Stomach smooth muscle (tissue), 2 donors: ENCODE data around the gene HRG.
"Not testable (repeated sequence)": the region's sequence is repeated elsewhere in the genome, so short reads cannot be mapped to it uniquely, and the experiment has no call there.

ENCODE experiments used
- H3K27ac ChIP-seq: one replicate; pipeline ENCODE4 v1.7.0; 2013; ENCODE audit warnings: mild to moderate bottlenecking, low read length, inconsistent platforms
- H3K27me3 ChIP-seq, 2 donors: one replicate each; pipeline ENCODE4 v1.7.0; 2013; ENCODE audit warnings: low read length in 2 of 2; ENCODE audit not compliant: insufficient read depth in 2 of 2, control insufficient read depth in 1 of 2
- H3K36me3 ChIP-seq, 2 donors: one replicate each; pipeline ENCODE4 v1.7.0; 2013; ENCODE audit warnings: low read length in 2 of 2; ENCODE audit not compliant: control insufficient read depth in 2 of 2, insufficient read depth in 2 of 2
- H3K4me1 ChIP-seq: one replicate; pipeline ENCODE4 v1.7.0; 2013; ENCODE audit warnings: low read length; ENCODE audit not compliant: control insufficient read depth, insufficient read depth
- H3K4me3 ChIP-seq, 2 donors: one replicate each; pipeline ENCODE4 v1.7.0; 2013; ENCODE audit warnings: low read length in 2 of 2
- H3K9ac ChIP-seq, 2 donors: one replicate each; pipeline ENCODE4 v1.7.0; 2013; ENCODE audit warnings: low read length in 2 of 2, mild to moderate bottlenecking in 1 of 2
- H3K9me3 ChIP-seq, 2 donors: one replicate each; pipeline ENCODE4 v1.7.0; 2013; ENCODE audit warnings: low read length in 2 of 2; ENCODE audit not compliant: control insufficient read depth in 2 of 2
- donor health status: healthy.
- donor health status: Pancreatic carcinoma.

Gene HRG

GRCh38 chr3:186682812-186683211, 17.0 kb downstream of the HRG start:
- Histone ChIP-seq H3K9ac (no peak overlapping the region), H3K4me1 (no peaks in the 10 kb centered on the region), H3K4me3 (no peak overlapping the region), H3K27me3 (peaks cover 0 to 2% of the 10 kb centered on the region in 2 donors), H3K36me3 (no peaks in the 10 kb centered on the region), H3K9me3 (peaks cover 0 to 5% of the 10 kb centered on the region in 2 donors), H3K27ac (no peak overlapping the region)

DNA sequence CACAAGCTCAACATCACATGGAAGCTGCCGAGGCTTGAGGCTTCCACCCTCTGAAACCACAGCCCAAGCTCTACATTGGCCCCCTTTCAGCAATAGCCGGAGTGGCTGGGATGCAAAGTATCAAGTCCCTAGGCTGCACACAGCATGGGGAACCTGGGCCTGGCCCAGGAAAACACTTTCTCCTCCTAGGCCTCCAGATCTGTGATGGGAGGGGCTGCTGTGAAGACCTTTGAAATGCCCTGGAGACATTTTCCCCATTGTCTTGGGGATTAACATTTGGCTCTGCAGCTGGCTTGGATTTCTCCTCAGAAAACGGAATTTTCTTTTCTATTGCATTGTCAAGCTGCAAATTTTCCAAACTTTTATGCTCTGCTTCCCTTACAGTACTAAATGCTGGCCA, 18.2 kb downstream of the HRG start:
- peaks cover 0 to 5% of the 10 kb centered on the region in 2 donors for H3K9me3 ChIP-seq

GRCh38 chr3:186686475-186686874, 20.7 kb downstream of the HRG start:
- not testable (repeated sequence) for H3K27me3 ChIP-seq, H3K9me3 ChIP-seq, H3K4me3 ChIP-seq, H3K9ac ChIP-seq, H3K4me1 ChIP-seq, H3K27ac ChIP-seq, H3K36me3 ChIP-seq

More for the DNA sequence above, 18.2 kb downstream of the HRG start:
- Histone ChIP-seq H3K9ac (no peak overlapping the region), H3K27ac (no peak overlapping the region), H3K36me3 (no peaks in the 10 kb centered on the region), H3K4me3 (no peak overlapping the region), H3K27me3 (no peaks in the 10 kb centered on the region), H3K4me1 (no peaks in the 10 kb centered on the region)

DNA sequence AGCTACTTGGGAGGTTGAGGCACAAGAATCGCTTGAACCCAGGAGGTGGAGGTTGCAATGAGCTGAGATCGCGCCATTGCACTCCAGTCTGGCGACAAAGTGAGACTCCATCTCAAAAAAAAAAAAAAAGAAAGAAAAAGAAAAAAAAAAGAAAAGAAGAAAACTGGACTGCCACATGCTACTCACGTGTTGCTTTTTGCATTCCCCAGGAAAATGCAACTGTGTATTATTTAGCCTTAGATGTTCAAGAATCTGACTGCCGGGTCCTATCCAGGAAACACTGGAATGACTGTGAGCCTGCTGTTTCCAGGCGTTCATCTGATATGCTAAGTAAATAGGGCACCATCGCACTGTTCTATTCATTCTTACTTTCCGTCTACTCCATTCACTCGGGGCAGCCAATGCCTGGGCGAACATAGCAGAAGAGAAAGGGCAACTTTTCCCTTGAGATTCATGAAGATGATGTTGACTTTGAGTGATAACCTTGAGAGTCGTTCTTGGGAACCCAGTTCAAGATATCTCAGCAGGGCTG, 21.4 kb downstream of the HRG start:
- Histone ChIP-seq H3K9me3 (peaks cover 0 to 5% of the 10 kb centered on the region in 2 donors), H3K27ac (no peak overlapping the region), H3K9ac (no peak overlapping the region), H3K4me1 (no peaks in the 10 kb centered on the region), H3K27me3 (peaks cover 0 to 6% of the 10 kb centered on the region in 2 donors), H3K4me3 (no peak overlapping the region), H3K36me3 (no peaks in the 10 kb centered on the region)

DNA sequence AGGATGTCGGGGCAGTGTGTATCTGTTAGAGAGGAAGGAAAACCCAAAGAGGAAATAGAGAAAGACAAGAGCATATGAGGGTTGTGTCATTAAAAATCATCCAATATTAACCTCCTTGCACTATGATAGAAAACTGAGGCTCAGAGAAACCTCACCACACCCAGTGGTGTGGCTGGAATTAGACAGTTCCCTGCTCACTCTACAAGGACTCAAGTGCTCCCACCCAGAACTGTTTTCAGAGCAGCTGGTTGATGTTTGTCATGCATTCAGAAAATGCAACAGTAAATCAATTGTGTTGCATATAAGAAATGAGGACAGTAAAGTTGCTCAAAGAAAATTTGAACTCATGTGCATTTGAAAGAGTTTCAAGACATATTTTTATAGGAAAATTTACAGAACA, 24.5 kb downstream of the HRG start:
- H3K4me1 ChIP-seq, H3K9me3 ChIP-seq, H3K27me3 ChIP-seq, H3K36me3 ChIP-seq, H3K4me3 ChIP-seq, H3K9ac ChIP-seq, H3K27ac ChIP-seq: not testable (repeated sequence)

GRCh38 chr3:186691676-186692075, 25.9 kb downstream of the HRG start:
- H3K36me3 ChIP-seq = no peaks in the 10 kb centered on the region
- no peak overlapping the region for H3K27ac ChIP-seq
- H3K9me3 ChIP-seq = no peaks in the 10 kb centered on the region
- H3K4me1 ChIP-seq = no peaks in the 10 kb centered on the region
- no peak overlapping the region for H3K4me3 ChIP-seq
- H3K9ac ChIP-seq = no peak overlapping the region
- peaks cover 0 to 6% of the 10 kb centered on the region in 2 donors for H3K27me3 ChIP-seq

- H3K27me3 ChIP-seq = peaks cover 0 to 6% of the 10 kb centered on the region in 2 donors
- no peaks in the 10 kb centered on the region for H3K4me1 ChIP-seq
- no peak overlapping the region for H3K27ac ChIP-seq
- H3K9me3 ChIP-seq = no peaks in the 10 kb centered on the region
- H3K36me3 ChIP-seq = no peaks in the 10 kb centered on the region
- H3K9ac ChIP-seq = no peak overlapping the region
- no peak overlapping the region for H3K4me3 ChIP-seq
Measured at GRCh38 chr3:186693843-186694242, 28.0 kb downstream of the HRG start.

GRCh38 chr3:186694288-186695032, 28.6 kb downstream of the HRG start:
- no peaks in the 10 kb centered on the region for H3K36me3 ChIP-seq
- no peaks in the 10 kb centered on the region for H3K4me1 ChIP-seq
- H3K9ac ChIP-seq = no peak overlapping the region
- H3K4me3 ChIP-seq = no peak overlapping the region
- H3K27ac ChIP-seq = no peak overlapping the region
- H3K9me3 ChIP-seq = no peaks in the 10 kb centered on the region
- peaks cover 0 to 6% of the 10 kb centered on the region in 2 donors for H3K27me3 ChIP-seq

DNA sequence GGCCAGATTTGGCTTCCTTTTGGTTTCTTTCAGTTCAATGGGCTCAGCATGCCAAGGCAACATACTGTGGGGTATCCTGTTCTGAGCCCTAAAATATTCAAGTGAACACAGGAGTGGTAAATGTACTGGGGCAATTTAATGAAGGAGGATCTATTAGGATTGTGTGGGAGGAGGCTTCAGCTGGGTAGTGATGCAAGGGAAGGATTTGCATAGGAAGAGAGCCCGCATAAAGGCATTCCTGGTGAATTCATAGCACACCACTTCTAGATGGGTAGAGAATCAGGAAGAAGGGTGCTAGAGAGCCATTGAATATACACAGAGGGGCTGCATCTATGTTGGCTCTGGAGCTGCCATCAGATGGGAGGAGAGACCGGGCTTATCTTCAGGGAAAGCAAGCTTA, 30.7 kb downstream of the HRG start:
- Histone ChIP-seq H3K27me3 (peaks cover 0 to 6% of the 10 kb centered on the region in 2 donors), H3K9me3 (no peaks in the 10 kb centered on the region), H3K9ac (no peak overlapping the region), H3K4me1 (no peaks in the 10 kb centered on the region), H3K27ac (no peak overlapping the region), H3K4me3 (no peak overlapping the region), H3K36me3 (no peaks in the 10 kb centered on the region)

GRCh38 chr3:186697510-186697909, 31.7 kb downstream of the HRG start:
- Histone ChIP-seq H3K27me3 (no peaks in the 10 kb centered on the region), H3K36me3 (no peaks in the 10 kb centered on the region), H3K9ac (no peak overlapping the region), H3K9me3 (no peaks in the 10 kb centered on the region), H3K4me1 (no peaks in the 10 kb centered on the region), H3K27ac (no peak overlapping the region), H3K4me3 (no peak overlapping the region)

- Histone ChIP-seq H3K4me3 (no peak overlapping the region), H3K36me3 (no peaks in the 10 kb centered on the region), H3K27ac (no peak overlapping the region), H3K27me3 (no peaks in the 10 kb centered on the region), H3K9me3 (no peaks in the 10 kb centered on the region), H3K4me1 (no peaks in the 10 kb centered on the region), H3K9ac (no peak overlapping the region)
Measured at GRCh38 chr3:186700267-186700666, 34.5 kb downstream of the HRG start.
